ENCODE measurements around the gene PIGS. TPM values are rescaled to one million over a fixed set of nuclear protein-coding genes. Genes with fewer than 3 reads are reported as not detected.

PIGS gene
- polyA plus RNA-seq, 3 donors: 18.9 to 60.3 (median 24.8) TPM

DNA sequence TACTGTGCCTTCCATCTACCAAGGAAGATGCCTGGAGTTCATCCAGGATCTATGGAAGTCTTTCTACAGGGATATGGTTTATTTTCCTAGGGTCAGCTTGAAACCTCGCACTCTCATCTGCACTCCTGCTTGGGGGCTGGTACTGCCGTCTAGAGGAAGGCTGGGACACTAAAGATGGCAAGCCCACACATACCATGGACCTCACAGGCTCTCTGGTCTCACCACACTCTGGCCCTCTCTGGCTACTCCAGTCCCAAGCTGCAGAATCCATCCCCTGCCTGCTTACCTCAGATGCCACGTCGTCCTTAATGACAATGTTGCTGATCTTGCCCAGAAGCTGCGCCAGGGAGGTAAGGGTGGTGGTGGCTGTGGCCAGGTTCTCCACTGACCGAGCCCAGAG lies 16.8 kb downstream of the PIGS start:
- H3K27ac ChIP-seq (ENCODE audit: low read depth, low read length): no peak overlapping the region
- 84 to 89% (median 87%) methylated on average over 6 of the region's 6 CpGs for whole genome bisulfite sequencing, 3 donors

GRCh38 chr17:28553000-28553505 lies 18.3 kb downstream of the PIGS start:
- H3K27ac ChIP-seq (ENCODE audit: low read depth, low read length): no peak overlapping the region
- 88 to 94% (median 94%) methylated on average over 5 of the region's 5 CpGs for WGBS, 3 donors

DNA sequence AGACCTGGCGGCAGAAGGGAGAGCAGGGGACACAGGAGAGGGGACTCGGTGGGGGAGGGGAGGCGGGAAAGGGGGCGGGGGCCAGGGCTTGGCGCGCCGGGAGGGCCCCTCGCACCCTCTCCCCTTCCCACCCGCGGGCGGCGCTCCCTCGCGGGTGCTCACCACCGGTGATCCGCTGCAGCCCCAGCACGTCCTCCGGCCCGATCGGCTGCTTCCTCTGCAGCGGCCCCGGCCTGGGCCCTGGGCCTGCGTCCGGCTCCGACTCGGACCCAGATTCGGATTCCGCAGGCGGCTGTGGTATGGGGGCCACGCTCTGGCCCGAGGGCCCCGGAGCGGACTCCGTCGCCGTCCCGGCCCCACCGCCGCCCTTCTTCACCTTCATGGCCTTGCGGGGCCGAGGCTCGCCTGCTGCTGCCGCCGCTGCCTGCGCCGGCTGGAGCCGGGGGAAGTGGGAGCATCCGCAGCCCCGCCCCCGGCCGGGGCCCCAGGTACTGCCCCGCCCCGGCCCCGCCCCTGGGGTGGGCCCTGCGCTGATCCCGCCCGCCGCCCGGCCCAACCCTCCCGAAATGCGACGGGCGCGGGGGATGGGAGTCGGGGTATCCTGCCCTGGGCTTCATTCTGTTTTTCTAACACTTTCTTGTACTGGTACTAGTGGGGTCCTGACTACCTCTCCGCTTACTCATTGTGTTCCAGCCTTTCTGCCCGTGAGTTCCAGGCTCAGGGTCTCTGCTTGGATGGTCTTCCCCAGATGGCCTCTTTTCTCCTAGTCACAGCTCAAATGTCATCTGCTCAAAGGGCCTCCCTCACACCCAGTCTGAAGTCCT lies 18.9 kb downstream of the PIGS start, which contains the start of gene UNC119:
UNC119 (minus strand) TSS at position 449 of the 824 bp plus-strand sequence; CDS start at position 382, 67 bp downstream.
- H3K27ac ChIP-seq (ENCODE audit: low read depth, low read length): no peak within 1 kb of the TSS
- WGBS, 3 donors: 1 to 2% (median 1%) methylated on average over 50 to 66 of the region's 67 CpGs

DNA sequence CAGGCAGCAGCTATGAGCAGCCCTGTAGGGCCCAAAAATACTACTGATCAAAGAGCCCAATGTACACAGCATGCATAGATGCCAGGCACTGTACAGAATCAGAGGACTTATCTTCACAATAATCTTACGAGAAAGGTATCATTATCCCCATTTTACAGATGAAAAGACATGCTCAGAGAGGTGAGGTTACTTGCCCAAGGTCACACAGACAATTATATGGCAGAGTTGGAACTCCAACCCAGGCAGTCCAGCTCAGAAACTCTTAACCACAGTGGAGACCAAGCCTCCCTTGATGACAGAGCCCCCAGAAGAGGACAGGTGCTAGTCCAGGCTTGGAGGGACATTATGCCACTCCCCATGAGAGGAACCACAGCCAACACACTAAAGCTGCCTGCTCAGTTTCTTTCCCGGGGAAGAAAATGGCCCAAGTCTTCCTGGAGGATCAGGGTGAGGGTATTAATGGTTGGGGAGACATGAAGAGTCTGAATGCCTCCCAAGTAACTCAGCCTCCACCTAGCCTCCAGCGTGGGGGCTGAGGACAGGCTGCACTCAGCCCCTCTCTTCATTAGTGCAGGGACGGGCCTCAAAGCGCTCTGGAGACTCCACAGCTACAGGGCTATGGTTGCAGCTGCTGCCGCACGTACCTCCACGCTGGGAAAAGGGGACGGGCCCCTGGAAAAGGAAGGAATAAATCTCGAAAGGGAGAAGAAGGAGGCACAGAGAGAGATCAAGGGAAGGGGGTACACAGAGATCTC lies 19.7 kb downstream of the PIGS start:
- 14 to 22% (median 18%) methylated on average over 10 of the region's 10 CpGs for WGBS, 3 donors
- no peak overlapping the region for H3K27ac ChIP-seq (ENCODE audit: low read depth, low read length)

- no peak overlapping the region for H3K27ac ChIP-seq (ENCODE audit: low read depth, low read length)
- 92 to 100% (median 93%) methylated on average over 1 of the region's 1 CpG for WGBS, 3 donors
Measured at GRCh38 chr17:28550858-28551257, 20.5 kb downstream of the PIGS start.

- 60 to 75% (median 63%) methylated on average over 3 of the region's 3 CpGs for WGBS, 3 donors
- no peak overlapping the region for H3K27ac ChIP-seq (ENCODE audit: low read depth, low read length)
Measured at GRCh38 chr17:28549236-28550132, 21.8 kb downstream of the PIGS start.

- no peak overlapping the region for H3K27ac ChIP-seq (ENCODE audit: low read depth, low read length)
- 81 to 94% (median 92%) methylated on average over 6 of the region's 6 CpGs for WGBS, 3 donors
Measured at GRCh38 chr17:28548417-28549130, 22.8 kb downstream of the PIGS start.

- 53 to 73% (median 64%) methylated on average over 26 of the region's 26 CpGs for WGBS, 3 donors
- no peak overlapping the region for H3K27ac ChIP-seq (ENCODE audit: low read depth, low read length)
Measured at GRCh38 chr17:28547623-28548416, 23.5 kb downstream of the PIGS start.

GRCh38 chr17:28547096-28547622 lies 24.2 kb downstream of the PIGS start:
- no peak overlapping the region for H3K27ac ChIP-seq (ENCODE audit: low read depth, low read length)
- 86 to 91% (median 89%) methylated on average over 14 of the region's 14 CpGs for WGBS, 3 donors

- no peak overlapping the region for H3K27ac ChIP-seq (ENCODE audit: low read depth, low read length)
- WGBS, 3 donors: 72 to 77% (median 73%) methylated on average over 6 of the region's 6 CpGs
Measured at GRCh38 chr17:28545787-28546415, 25.4 kb downstream of the PIGS start.

DNA sequence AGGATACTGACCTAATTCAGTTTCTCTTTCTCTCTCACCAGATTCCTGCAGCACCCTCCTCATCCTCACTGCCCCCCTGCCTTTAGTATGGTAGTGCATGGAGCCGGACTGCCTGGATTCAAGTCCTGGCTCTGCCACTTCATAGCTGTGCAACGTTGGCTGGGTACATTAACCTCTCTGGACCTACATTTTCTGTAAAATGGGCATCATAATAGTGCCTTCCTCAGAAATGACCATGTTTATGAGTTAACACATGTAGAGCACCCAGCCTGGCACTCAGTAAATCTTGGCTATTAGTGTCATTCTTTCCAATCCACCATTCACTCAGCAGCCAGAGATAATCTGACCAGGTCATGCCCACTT lies 26.2 kb downstream of the PIGS start:
- H3K27ac ChIP-seq (ENCODE audit: low read depth, low read length): no peak overlapping the region
- WGBS, 3 donors: 71 to 85% (median 80%) methylated on average over 2 of the region's 2 CpGs

DNA sequence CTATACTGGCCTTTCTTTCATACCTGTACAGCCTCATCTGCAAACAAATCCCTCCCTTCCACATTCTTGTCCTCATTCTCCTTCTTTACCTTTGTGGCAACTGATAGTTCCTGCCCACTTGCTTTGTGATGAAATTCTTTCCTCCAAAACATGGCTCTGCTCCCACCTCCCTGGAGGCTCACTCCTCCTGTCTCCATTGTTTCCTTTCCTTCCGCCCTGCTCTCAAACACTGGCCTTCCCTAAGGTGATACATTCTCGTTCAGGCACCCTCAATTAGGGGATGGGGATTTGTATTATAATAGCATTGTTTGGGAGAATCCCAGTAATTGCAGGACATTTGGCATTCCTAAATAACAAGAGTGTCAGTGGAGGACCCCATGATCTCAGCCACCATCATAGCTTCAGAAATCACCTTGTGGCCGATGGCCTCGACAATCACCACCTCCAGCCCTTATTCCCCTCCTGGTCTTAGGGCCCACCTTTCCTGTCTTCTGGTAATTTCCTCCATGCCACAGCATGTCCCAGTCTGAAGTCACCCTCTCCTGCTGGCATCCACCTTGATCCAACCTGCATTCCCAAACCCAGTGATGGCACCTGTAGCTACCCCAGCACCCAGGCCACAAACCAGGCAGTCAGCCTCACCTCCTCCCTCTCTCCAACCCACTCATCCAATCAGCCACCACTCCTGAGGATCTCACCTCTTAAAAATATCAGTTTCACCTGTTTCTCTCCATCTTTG lies 26.8 kb downstream of the PIGS start:
- no peak overlapping the region for H3K27ac ChIP-seq (ENCODE audit: low read depth, low read length)
- 83 to 88% (median 86%) methylated on average over 4 of the region's 4 CpGs for WGBS, 3 donors

- 73 to 91% (median 88%) methylated on average over 4 of the region's 4 CpGs for WGBS, 3 donors
- H3K27ac ChIP-seq (ENCODE audit: low read depth, low read length): no peak overlapping the region
Measured at GRCh38 chr17:28541439-28541838, 29.9 kb downstream of the PIGS start.

GRCh38 chr17:28540231-28540630 lies 31.1 kb downstream of the PIGS start:
- no peak overlapping the region for H3K27ac ChIP-seq (ENCODE audit: low read depth, low read length)
- 72 to 83% (median 81%) methylated on average over 4 of the region's 4 CpGs for WGBS, 3 donors

DNA sequence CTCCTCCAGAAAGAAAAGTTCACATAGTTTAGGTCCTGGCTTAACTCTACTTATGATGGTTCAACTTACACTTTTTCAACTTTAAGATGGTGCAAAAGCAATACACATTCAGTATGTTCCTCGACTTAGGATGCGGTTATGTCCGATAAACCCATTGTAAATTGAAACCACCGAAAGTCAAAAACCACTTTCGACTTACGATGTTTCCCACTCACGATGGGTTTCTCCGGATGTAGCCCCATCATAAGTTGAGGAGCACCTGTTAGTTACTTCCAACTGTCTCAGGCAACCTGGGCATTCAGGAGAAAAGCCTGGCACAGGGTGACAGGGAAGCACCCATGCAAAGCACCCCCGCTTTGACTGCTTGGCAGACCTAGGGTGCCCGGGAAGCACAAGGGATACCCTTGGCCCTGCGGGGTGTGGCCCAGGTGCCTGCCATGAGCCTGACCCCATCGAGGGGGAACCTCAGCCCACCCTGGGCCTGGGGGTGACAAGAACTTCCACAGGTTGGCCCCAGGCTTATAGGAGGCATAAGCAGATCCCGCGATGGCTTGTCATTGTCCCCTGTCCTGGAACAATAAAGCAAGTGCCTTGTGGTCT lies 32.9 kb downstream of the PIGS start:
- WGBS, 3 donors: 86 to 89% (median 87%) methylated on average over 14 of the region's 14 CpGs
- no peak overlapping the region for H3K27ac ChIP-seq (ENCODE audit: low read depth, low read length)

Data from adipose tissue (tissue), 3 donors.